ENCODE measurements around the gene TGFB1.

TGFB1 gene

GRCh38 chr19:41341669-41342490, 11.8 kb downstream of the TGFB1 start:
- DNase-seq (ENCODE audit: low spot score) = no peak

GRCh38 chr19:41339936-41340335, 13.8 kb downstream of the TGFB1 start:
- no peak for DNase-seq (ENCODE audit: low spot score)

- DNase-seq (ENCODE audit: low spot score) = no peak
Observed at GRCh38 chr19:41335467-41335866, 18.3 kb downstream of the TGFB1 start.

GRCh38 chr19:41334793-41335192, 18.9 kb downstream of the TGFB1 start:
- DNase-seq (ENCODE audit: low spot score) = no peak

- DNase-seq (ENCODE audit: low spot score) = no peak
Observed at GRCh38 chr19:41332468-41332867, 21.3 kb downstream of the TGFB1 start.

- DNase-seq (ENCODE audit: low spot score) = no peak
Observed at GRCh38 chr19:41332000-41332399, 21.7 kb downstream of the TGFB1 start.

- DNase-seq (ENCODE audit: low spot score) = no peak
Observed at GRCh38 chr19:41330946-41331678, 22.6 kb downstream of the TGFB1 start.

GRCh38 chr19:41330481-41330880, 23.2 kb downstream of the TGFB1 start:
- no peak for DNase-seq (ENCODE audit: low spot score)

- DNase-seq (ENCODE audit: low spot score) = no peak
Observed at GRCh38 chr19:41328842-41329225, 24.9 kb downstream of the TGFB1 start.

- DNase-seq (ENCODE audit: low spot score) = no peak
Observed at GRCh38 chr19:41328157-41328841, 25.4 kb downstream of the TGFB1 start.

- DNase-seq (ENCODE audit: low spot score) = no peak
Observed at GRCh38 chr19:41327576-41328156, 26.1 kb downstream of the TGFB1 start.

- DNase-seq (ENCODE audit: low spot score) = no peak
Observed at GRCh38 chr19:41327076-41327575, 26.6 kb downstream of the TGFB1 start.

- DNase-seq (ENCODE audit: low spot score) = no peak
Observed at GRCh38 chr19:41325947-41326706, 27.6 kb downstream of the TGFB1 start.

GRCh38 chr19:41325640-41325946, 28.1 kb downstream of the TGFB1 start:
- DNase-seq (ENCODE audit: low spot score) = no peak

GRCh38 chr19:41324921-41325639, 28.6 kb downstream of the TGFB1 start:
- no peak for DNase-seq (ENCODE audit: low spot score)

GRCh38 chr19:41324231-41324702, 29.5 kb downstream of the TGFB1 start:
- no peak for DNase-seq (ENCODE audit: low spot score)

- DNase-seq (ENCODE audit: low spot score) = no peak
Observed at GRCh38 chr19:41323430-41324125, 30.1 kb downstream of the TGFB1 start.

- DNase-seq (ENCODE audit: low spot score) = no peak
Observed at GRCh38 chr19:41323023-41323422, 30.7 kb downstream of the TGFB1 start.

- no peak for DNase-seq (ENCODE audit: low spot score)
Observed at GRCh38 chr19:41322451-41322850, 31.3 kb downstream of the TGFB1 start.

- peak; percentile 38 for DNase-seq (ENCODE audit: low spot score)
Observed at GRCh38 chr19:41321600-41322270, 32.0 kb downstream of the TGFB1 start.
